A673 (cell line): ENCODE measurements around the gene RAB8B. TPM values are rescaled to one million over a fixed set of nuclear protein-coding genes. Genes with fewer than 3 reads are reported as not detected.

Experiments
- BruUV-seq: library from RNA; stranded (reverse); fragments of 400-500 nt; replicated peaks from 2 replicates; lab custom pipeline; 2021; lab: Mats Ljungman, UMichigan
- CTCF ChIA-PET: fragments of 300-600 bp; sonication (Branson Sonifier 250); formaldehyde crosslinking; loops from one replicate; lab custom pipeline; 2022; ENCODE audit warnings: antibody characterized with exemption; lab: Charles Lee
- POLR2A ChIA-PET: fragments of 300-600 bp; sonication (Branson Sonifier 250); formaldehyde crosslinking; loops from one replicate; lab custom pipeline; 2022; ENCODE audit warnings: antibody characterized with exemption; ENCODE audit not compliant: low non-redundant PET; lab: Charles Lee
- DNase-seq: peaks from one replicate; pipeline ENCODE4 v3.0.0-alpha.2; 2015; ENCODE audit warnings: low spot score
- H3K27ac ChIP-seq: fragments of 200-600 bp; sonication (generic); 2 replicates; pipeline ENCODE4 v1.5.1; 2016; ENCODE audit warnings: mixed run types, low read depth, mild to moderate bottlenecking, mixed read lengths, antibody characterized with exemption, low read length; ENCODE audit not compliant: poor library complexity, severe bottlenecking
- H3K27me3 ChIP-seq: fragments of 200-600 bp; sonication (generic); replicated peaks from 2 replicates; pipeline ENCODE4 v1.6.1; 2017; ENCODE audit warnings: mixed run types, low read depth, mild to moderate bottlenecking, mixed read lengths, antibody characterized with exemption, low read length; ENCODE audit not compliant: insufficient read depth, poor library complexity
- H3K36me3 ChIP-seq: fragments of 200-600 bp; sonication (generic); 2 replicates; pipeline ENCODE4 v1.6.1; 2016; ENCODE audit warnings: mixed run types, mild to moderate bottlenecking, mixed read lengths, antibody characterized with exemption, low read length; ENCODE audit not compliant: insufficient read depth, poor library complexity, severe bottlenecking
- H3K4me1 ChIP-seq: fragments of 200-600 bp; sonication (generic); 2 replicates; pipeline ENCODE4 v1.6.1; 2017; ENCODE audit warnings: mixed run types, mild to moderate bottlenecking, mixed read lengths, antibody characterized with exemption, low read length; ENCODE audit not compliant: insufficient read depth, poor library complexity, severe bottlenecking
- H3K4me3 ChIP-seq: fragments of 200-600 bp; sonication (generic); 2 replicates; pipeline ENCODE4 v1.5.1; 2016; ENCODE audit warnings: low read depth, mixed run types, mild to moderate bottlenecking, mixed read lengths, low read length; ENCODE audit not compliant: poor library complexity, severe bottlenecking
- H3K9me3 ChIP-seq: fragments of 200-600 bp; sonication (generic); 2 replicates; pipeline ENCODE4 v1.6.1; 2016; ENCODE audit warnings: mixed run types, low read depth, mild to moderate bottlenecking, mixed read lengths, antibody characterized with exemption, low read length; ENCODE audit not compliant: poor library complexity, severe bottlenecking
- CTCF ChIP-seq: fragments of 300-800, 200-600 bp; sonication (generic); conservative IDR thresholded peaks from 2 replicates; pipeline ENCODE4 v1.5.1; 2017; ENCODE audit warnings: low read depth, mild to moderate bottlenecking, antibody characterized with exemption, low read length, moderate library complexity, mixed read lengths
- EZH2 ChIP-seq: fragments of 200-600 bp; sonication (generic); IDR thresholded peaks from 2 replicates; pipeline ENCODE4 v1.6.1; 2017; ENCODE audit warnings: borderline replicate concordance, low read depth, mild to moderate bottlenecking, mixed read lengths, antibody characterized with exemption, low read length; ENCODE audit not compliant: poor library complexity, severe bottlenecking
- intact Hi-C: fragments of 100-400 bp; cut with micrococcal nuclease; formaldehyde crosslinking; loops from one replicate; pipeline ENCODE4 v1.10.0; 2022; ENCODE audit not compliant: unreplicated experiment
- total RNA-seq: library from RNA; stranded (reverse); gene quantifications from 2 replicates; pipeline ENCODE4 v1.2.3, GENCODE V29; 2021

The RAB8B gene
- total RNA-seq, 1 experiment from 2014 or later, result 29.1 TPM

DNA sequence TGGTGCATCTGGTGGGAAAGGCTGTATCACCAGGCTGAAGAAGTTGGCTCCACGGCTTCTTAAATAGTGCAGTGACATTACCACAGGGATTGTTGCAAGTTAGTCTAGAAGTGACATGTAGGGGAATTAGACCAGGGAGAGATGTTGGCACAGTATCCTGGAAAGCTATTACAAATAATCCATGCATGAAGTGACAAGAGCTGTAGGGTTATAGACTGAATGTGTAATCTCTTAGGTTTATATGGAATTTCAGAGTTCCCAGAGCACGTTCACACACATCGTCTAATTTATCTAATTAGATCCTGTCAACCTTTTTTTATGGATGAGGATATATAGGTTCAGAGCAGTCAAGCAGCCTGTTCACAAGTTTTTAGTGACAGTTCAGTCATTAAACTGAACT is 50.7 kb downstream of the RAB8B start:
- Histone ChIP-seq H3K4me1 (peaks cover 57% of the 10 kb centered on the region), H3K27me3 (no peaks in the 10 kb centered on the region), H3K4me3 (no peak overlapping the region), H3K36me3 (no peaks in the 10 kb centered on the region), H3K27ac (no peak overlapping the region), H3K9me3 (peaks cover 8% of the 10 kb centered on the region)
- no TSS peak for BruUV-seq
- ChIA-PET CTCF (no interaction called here), POLR2A (no interaction called here)
- intact Hi-C loops, result no loop called here
- TF ChIP-seq EZH2 (no peak), CTCF (no peak)
- peak; percentile 50 for DNase-seq

DNA sequence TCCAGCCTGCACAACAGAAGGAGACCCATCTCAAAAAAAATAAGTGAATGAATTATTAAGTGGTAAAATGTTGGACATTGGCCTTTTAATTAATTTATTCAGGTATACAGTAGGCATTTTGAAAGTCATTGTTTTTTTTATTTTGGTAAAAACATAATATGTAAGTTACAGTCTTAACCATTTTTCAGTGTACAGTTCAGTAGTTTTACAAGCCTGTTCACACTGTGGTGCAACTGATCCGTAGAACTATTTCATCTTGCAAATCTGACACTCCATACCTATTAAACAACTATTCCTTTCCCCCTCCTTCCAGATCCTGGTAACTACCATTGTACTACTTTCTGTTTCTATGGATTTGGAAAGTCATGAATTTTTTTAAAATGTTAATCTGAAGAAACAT is 51.9 kb downstream of the RAB8B start:
- ChIA-PET CTCF (no interaction called here), POLR2A (no interaction called here)
- no peak for TF ChIP-seq EZH2
- no peak for TF ChIP-seq CTCF
- Histone ChIP-seq H3K27me3 (no peaks in the 10 kb centered on the region), H3K27ac (no peak overlapping the region), H3K36me3 (no peaks in the 10 kb centered on the region), H3K4me1 (peaks cover 62% of the 10 kb centered on the region), H3K4me3 (no peak overlapping the region), H3K9me3 (peaks cover 8% of the 10 kb centered on the region)
- DNase-seq, result no peak
- BruUV-seq, result no TSS peak
- intact Hi-C loops, result no loop called here

- Histone ChIP-seq H3K27ac (no peak overlapping the region), H3K4me3 (no peak overlapping the region), H3K9me3 (peaks cover 8% of the 10 kb centered on the region), H3K4me1 (peaks cover 67% of the 10 kb centered on the region), H3K27me3 (no peaks in the 10 kb centered on the region), H3K36me3 (peaks cover 5% of the 10 kb centered on the region)
- no TSS peak for BruUV-seq
- no peak for TF ChIP-seq EZH2
- intact Hi-C loops, result no loop called here
- no peak for DNase-seq
- POLR2A ChIA-PET, result no interaction called here
- CTCF ChIA-PET, result interaction anchor here (0.5 kb wide), 1 partner anchor 10 kb away, joined by 3 read pairs; no protein-coding TSS in a partner anchor
Measured at GRCh38 chr15:63243101-63243500, 53.7 kb downstream of the RAB8B start.

DNA sequence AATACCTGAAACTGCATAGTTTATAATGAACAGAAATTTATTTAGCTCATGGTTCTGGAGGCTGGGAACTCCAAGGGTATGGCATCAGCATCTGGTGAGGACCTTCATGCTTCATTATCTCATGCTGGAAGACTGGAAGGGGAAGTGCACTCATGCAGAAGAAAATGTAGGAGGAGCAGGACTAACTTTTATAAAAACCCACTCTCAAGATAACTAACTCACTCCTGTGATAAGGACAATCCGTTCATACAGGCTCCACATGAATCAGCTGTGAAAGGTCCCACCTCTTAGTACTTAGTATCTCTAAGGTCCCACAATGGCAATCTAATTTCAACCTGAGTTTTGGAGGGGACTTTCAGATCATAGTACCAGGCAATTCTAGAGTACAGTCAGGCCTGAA is 54.4 kb downstream of the RAB8B start:
- intact Hi-C loops, result no loop called here
- no TSS peak for BruUV-seq
- ChIA-PET POLR2A (no interaction called here), CTCF (interaction anchor here (0.5 kb wide), 1 partner anchor 11 kb away, joined by 3 read pairs; no protein-coding TSS in a partner anchor)
- peaks cover 8% of the 10 kb centered on the region for H3K9me3 ChIP-seq
- no peak overlapping the region for H3K4me3 ChIP-seq
- TF ChIP-seq EZH2 (no peak), CTCF (no peak)
- H3K4me1 ChIP-seq, result peaks cover 65% of the 10 kb centered on the region
- H3K27me3 ChIP-seq, result no peaks in the 10 kb centered on the region
- DNase-seq, result no peak
- H3K27ac ChIP-seq, result peak overlapping the region; percentile 70
- H3K36me3 ChIP-seq, result peaks cover 5% of the 10 kb centered on the region
